Fibroblast of pulmonary artery (primary cell): Measurements from ENCODE around the gene TANGO2.
"Not testable (repeated sequence)": the region's sequence is repeated elsewhere in the genome, so short reads cannot be mapped to it uniquely, and the experiment has no call there.

Source experiments
- DNase-seq: peaks from one replicate; pipeline ENCODE4 v3.0.0-alpha.2; 2010; ENCODE audit warnings: low read depth
- H3K4me3 ChIP-seq: replicated peaks from 2 replicates; pipeline ENCODE4 v1.5.1; 2011; ENCODE audit warnings: low read depth, mild to moderate bottlenecking, control low read depth, low read length, moderate library complexity
- CTCF ChIP-seq: IDR thresholded peaks from 2 replicates; pipeline ENCODE4 v1.5.1; 2011; ENCODE audit warnings: mild to moderate bottlenecking, control low read depth, low read length, inconsistent platforms; ENCODE audit errors: missing control alignments

TANGO2 gene

GRCh38 chr22:20065896-20066616 is 45.1 kb downstream of the TANGO2 start:
- DNase-seq, result no peak
- H3K4me3 ChIP-seq, result no peak overlapping the region
- no peak for TF ChIP-seq CTCF

- DNase-seq, result no peak
- TF ChIP-seq CTCF, result no peak
Observed at GRCh38 chr22:20066617-20067383, 45.9 kb downstream of the TANGO2 start.

GRCh38 chr22:20067384-20067682 is 46.4 kb downstream of the TANGO2 start:
- not testable (repeated sequence) for DNase-seq, H3K4me3 ChIP-seq

More at GRCh38 chr22:20066617-20067383, 45.9 kb downstream of the TANGO2 start:
- H3K4me3 ChIP-seq, result no peak overlapping the region

GRCh38 chr22:20068640-20069039 is 47.7 kb downstream of the TANGO2 start:
- no peak for TF ChIP-seq CTCF
- no peak overlapping the region for H3K4me3 ChIP-seq
- DNase-seq, result no peak

- no peak overlapping the region for H3K4me3 ChIP-seq
- DNase-seq, result no peak
- no peak for TF ChIP-seq CTCF
Observed at GRCh38 chr22:20069331-20070042, 48.6 kb downstream of the TANGO2 start.

- DNase-seq, result no peak
- no peak overlapping the region for H3K4me3 ChIP-seq
- no peak for TF ChIP-seq CTCF
Observed at GRCh38 chr22:20071524-20071972, 50.6 kb downstream of the TANGO2 start.

- no peak overlapping the region for H3K4me3 ChIP-seq
- no peak for DNase-seq
- TF ChIP-seq CTCF, result no peak
Observed at GRCh38 chr22:20076627-20077172, 55.8 kb downstream of the TANGO2 start.
